ENCODE measurements around the gene CD58.

GRCh38 chr1:116565222-116565621 lies 5.6 kb downstream of the CD58 start:
- TF ChIP-seq, protein P1, sequence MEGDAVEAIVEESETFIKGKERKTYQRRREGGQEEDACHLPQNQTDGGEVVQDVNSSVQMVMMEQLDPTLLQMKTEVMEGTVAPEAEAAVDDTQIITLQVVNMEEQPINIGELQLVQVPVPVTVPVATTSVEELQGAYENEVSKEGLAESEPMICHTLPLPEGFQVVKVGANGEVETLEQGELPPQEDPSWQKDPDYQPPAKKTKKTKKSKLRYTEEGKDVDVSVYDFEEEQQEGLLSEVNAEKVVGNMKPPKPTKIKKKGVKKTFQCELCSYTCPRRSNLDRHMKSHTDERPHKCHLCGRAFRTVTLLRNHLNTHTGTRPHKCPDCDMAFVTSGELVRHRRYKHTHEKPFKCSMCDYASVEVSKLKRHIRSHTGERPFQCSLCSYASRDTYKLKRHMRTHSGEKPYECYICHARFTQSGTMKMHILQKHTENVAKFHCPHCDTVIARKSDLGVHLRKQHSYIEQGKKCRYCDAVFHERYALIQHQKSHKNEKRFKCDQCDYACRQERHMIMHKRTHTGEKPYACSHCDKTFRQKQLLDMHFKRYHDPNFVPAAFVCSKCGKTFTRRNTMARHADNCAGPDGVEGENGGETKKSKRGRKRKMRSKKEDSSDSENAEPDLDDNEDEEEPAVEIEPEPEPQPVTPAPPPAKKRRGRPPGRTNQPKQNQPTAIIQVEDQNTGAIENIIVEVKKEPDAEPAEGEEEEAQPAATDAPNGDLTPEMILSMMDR (IDR thresholded peaks at IDR 0.05) = no peak
- no peak for TF ChIP-seq EZH2phosphoT487 (IDR thresholded peaks at IDR 0.05; ENCODE audit: borderline replicate concordance, low read depth)
